ENCODE results near the gene ELFN2.

DNA sequence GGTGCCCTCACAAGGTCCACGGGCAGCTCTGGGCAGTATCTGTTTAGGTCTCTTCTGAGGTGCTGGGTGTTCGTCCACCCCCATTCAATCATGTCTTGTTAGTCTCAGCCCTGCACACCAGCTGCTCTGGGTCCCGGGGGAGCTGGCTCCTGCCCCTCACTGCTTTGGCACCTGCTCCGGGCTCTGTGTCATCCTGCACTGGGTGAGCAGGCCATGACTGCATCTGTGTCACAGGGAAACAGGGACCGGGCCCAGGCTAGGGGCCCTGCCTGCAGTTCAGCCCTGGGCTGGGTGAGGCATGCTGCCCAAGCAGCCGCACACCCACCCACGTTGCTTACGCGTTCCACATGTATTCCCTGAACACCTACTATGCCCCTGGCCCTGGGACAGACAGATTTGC lies 43.9 kb downstream of the ELFN2 start:
- TF ChIP-seq, protein P1, sequence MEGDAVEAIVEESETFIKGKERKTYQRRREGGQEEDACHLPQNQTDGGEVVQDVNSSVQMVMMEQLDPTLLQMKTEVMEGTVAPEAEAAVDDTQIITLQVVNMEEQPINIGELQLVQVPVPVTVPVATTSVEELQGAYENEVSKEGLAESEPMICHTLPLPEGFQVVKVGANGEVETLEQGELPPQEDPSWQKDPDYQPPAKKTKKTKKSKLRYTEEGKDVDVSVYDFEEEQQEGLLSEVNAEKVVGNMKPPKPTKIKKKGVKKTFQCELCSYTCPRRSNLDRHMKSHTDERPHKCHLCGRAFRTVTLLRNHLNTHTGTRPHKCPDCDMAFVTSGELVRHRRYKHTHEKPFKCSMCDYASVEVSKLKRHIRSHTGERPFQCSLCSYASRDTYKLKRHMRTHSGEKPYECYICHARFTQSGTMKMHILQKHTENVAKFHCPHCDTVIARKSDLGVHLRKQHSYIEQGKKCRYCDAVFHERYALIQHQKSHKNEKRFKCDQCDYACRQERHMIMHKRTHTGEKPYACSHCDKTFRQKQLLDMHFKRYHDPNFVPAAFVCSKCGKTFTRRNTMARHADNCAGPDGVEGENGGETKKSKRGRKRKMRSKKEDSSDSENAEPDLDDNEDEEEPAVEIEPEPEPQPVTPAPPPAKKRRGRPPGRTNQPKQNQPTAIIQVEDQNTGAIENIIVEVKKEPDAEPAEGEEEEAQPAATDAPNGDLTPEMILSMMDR (IDR thresholded peaks at IDR 0.05): no peak
- TF ChIP-seq EP300 (IDR thresholded peaks at IDR 0.05; ENCODE audit: low read depth): no peak

Data from transverse colon (tissue), 3 donors.